Activated naive CD4-positive, alpha-beta T cell treated with anti-CD3 and anti-CD28 coated beads, Interleukin-2, amount 50 U/mL, for 24 hours (primary cell): Measurements from ENCODE around the gene LRRN2.
"Not testable (repeated sequence)": the region's sequence is repeated elsewhere in the genome, so short reads cannot be mapped to it uniquely, and the experiment has no call there.

ENCODE experiments used
- H3K27ac Mint-ChIP-seq: one replicate; pipeline ENCODE4 v1.8.0; 2021; ENCODE audit warnings: mild to moderate bottlenecking, mixed read lengths
- H3K27me3 Mint-ChIP-seq: one replicate; pipeline ENCODE4 v1.8.0; 2021; ENCODE audit warnings: mixed read lengths
- H3K36me3 Mint-ChIP-seq: one replicate; pipeline ENCODE4 v1.8.0; 2021; ENCODE audit warnings: mixed read lengths
- H3K4me1 Mint-ChIP-seq: one replicate; pipeline ENCODE4 v1.8.0; 2021; ENCODE audit warnings: mixed read lengths
- H3K4me3 Mint-ChIP-seq: one replicate; pipeline ENCODE4 v1.8.0; 2021; ENCODE audit warnings: mild to moderate bottlenecking, mixed read lengths
- H3K9me3 Mint-ChIP-seq: one replicate; pipeline ENCODE4 v1.8.0; 2021; ENCODE audit warnings: mixed read lengths

Gene LRRN2

DNA sequence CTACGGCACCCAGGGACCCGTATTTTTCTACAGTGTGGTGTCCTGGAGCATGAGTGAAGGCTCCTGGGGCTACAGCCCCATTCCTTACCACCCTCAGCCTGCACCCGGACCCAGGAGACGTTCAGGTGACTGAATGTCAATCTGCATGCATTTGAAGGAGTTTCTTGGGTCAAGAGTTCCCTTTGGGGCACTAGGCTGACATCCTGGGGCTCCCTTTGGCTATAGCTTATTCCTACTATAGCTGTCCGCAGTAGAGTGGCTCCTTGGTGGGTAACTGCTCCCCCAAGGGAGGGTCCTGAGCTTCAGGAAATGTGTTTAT lies 19.9 kb upstream of the LRRN2 start:
- Mint-ChIP-seq H3K9me3 (no peaks in the 10 kb centered on the region), H3K27ac (no peak overlapping the region), H3K27me3 (no peaks in the 10 kb centered on the region), H3K4me1 (peaks cover 24% of the 10 kb centered on the region), H3K4me3 (no peak overlapping the region), H3K36me3 (no peaks in the 10 kb centered on the region)

DNA sequence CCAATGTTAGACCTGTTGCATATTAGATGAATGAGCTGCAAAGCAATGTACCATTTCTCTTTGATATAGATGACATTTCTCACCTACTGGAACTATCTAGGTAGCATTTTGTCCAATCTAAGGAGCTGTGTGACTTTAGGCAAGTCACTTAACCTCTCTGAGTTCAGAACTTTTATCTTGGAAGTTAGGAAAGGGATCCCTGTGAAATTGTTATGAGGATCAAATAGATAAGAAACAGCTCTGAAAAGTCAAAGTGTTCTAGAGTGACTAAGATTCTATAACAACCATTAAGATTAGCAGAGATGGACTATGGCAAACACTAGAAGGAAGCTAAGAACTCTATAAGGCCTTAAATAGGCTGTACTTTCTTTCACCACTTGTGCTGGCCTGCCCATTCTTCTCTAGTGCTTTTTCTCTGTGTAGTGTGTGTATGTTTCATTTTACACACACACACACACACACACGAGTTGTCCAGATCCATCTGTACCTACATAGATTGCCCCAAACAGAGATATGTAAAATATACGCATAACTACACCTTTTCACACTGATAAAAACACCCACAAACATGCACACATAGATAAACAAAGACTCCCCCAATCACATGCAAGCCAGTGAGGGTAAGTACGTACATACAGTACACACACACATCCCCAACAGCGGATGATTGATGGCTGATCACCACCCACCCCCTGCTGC lies 19.4 kb upstream of the LRRN2 start:
- H3K27ac Mint-ChIP-seq = no peak overlapping the region
- H3K4me3 Mint-ChIP-seq = no peak overlapping the region
- H3K36me3 Mint-ChIP-seq = no peaks in the 10 kb centered on the region
- no peaks in the 10 kb centered on the region for H3K27me3 Mint-ChIP-seq
- peaks cover 24% of the 10 kb centered on the region for H3K4me1 Mint-ChIP-seq
- H3K9me3 Mint-ChIP-seq = no peaks in the 10 kb centered on the region

DNA sequence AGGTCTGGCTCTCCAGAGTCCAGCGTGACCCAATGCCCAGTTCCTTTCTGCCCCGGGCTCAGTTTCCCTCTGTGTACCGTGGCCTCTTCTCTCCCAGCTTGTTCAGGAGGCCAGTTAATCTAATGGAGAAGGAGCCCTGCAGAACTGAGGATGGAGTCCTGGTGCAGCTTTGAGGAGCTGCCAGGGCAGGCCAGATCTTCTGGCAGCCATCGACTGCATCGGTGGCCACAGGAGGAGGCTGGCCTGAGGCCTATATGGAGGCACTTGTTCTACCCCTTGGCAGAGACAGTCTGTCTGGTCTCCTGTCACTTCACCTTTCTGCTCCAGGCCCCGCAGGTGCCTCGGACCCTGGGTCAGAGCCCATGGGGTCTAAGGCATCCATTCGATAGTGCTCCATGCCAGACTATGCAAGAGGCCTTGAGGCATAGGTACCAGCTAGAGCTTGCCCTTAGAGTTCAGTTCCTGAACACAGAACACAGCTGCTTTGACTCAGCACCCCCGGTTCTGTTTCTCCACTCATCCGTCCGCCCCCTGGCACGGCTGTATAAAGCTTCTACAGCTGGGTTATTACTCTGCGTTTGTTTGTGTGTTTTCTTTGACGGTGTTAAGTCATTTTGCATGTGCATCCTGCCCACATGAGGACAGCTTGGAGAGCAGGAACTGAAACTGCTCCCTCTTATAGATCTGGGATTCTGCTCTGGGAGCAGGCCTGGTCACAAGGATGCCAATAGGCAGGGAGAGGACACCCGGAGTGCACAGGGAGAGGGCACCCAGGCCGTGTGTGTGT lies 18.5 kb upstream of the LRRN2 start:
- peaks cover 24% of the 10 kb centered on the region for H3K4me1 Mint-ChIP-seq
- H3K36me3 Mint-ChIP-seq = no peaks in the 10 kb centered on the region
- H3K4me3 Mint-ChIP-seq = no peak overlapping the region
- no peak overlapping the region for H3K27ac Mint-ChIP-seq
- no peaks in the 10 kb centered on the region for H3K9me3 Mint-ChIP-seq
- H3K27me3 Mint-ChIP-seq = no peaks in the 10 kb centered on the region

DNA sequence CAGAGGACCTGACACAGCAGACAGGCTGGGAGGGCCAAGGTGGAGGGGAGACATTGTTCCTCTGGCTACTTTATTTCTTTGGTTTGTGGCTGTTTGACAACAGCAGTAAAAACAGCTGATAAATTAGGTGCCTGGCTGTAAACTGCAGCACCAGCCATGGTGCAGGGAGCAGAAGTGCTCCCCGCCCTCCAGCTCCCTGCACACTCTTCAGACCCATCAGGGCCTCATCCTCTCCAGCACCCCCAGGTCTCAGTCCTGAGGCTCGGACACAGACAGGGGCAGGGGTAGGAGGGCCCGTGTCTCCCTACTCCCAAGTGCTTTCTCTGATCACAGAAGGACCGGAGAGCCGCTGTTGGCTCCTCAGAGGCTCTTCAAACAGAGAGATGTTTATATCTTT lies 17.7 kb upstream of the LRRN2 start:
- H3K4me3 Mint-ChIP-seq = no peak overlapping the region

DNA sequence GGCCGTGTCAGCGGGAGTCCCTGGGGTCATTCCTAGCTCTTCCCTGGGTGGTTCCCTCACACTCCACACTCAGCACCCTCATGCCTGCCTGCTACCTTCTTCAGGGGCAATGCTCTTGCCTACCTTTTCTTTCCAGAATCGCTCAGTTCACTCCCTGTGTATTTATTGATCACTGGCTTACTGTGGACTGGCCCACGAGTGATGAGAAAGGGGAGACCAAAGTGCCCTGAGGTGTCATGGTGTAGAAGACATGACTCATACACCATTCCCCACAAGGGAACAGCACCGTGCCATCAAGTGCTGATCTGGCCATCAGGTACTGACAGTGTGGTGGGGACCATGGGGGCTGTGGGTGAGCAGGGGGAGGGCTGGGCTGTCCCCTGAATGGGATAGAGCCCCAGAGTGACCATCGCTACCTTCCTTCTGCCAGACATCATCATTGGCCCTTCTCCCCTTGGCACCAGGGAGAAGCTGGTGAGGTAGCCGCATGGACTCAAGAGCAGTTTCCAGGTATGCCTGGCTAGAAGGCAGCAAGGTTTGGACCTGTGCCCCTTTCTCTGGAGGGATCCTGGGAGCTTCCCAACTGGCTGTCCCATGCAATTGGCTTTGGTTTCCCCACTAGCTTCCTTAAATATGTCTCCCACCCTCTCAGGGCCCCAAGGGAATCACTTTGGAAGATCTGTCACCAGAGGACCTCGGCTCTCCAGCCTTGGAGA lies 17.2 kb upstream of the LRRN2 start:
- Mint-ChIP-seq H3K27ac (no peak overlapping the region), H3K27me3 (no peaks in the 10 kb centered on the region), H3K4me3 (no peak overlapping the region), H3K9me3 (no peaks in the 10 kb centered on the region), H3K36me3 (no peaks in the 10 kb centered on the region), H3K4me1 (peaks cover 21% of the 10 kb centered on the region)

More for the DNA sequence above, 17.7 kb upstream of the LRRN2 start:
- Mint-ChIP-seq H3K27me3 (no peaks in the 10 kb centered on the region), H3K4me1 (peaks cover 24% of the 10 kb centered on the region), H3K36me3 (no peaks in the 10 kb centered on the region), H3K9me3 (no peaks in the 10 kb centered on the region), H3K27ac (no peak overlapping the region)

DNA sequence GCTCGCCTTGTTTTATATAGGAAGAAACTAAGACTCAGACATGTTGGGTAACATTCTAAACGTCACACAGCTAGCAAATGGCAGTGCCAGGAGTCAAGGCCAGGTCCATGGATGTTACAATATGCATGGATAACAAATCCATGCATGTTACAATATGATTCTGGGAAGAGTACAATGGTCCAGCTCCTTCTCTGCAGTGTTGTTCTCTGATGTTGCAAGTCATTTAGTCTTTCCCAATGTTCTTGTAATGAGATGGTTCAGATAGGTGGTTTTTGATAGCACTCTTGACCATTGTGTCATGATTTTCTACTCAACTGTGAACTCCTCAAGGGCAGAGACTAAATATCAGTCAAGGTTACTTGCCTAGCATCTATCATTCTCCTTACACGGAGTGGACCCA lies 15.7 kb upstream of the LRRN2 start:
- Mint-ChIP-seq H3K9me3 (no peaks in the 10 kb centered on the region), H3K27ac (no peak overlapping the region), H3K4me3 (no peak overlapping the region), H3K36me3 (no peaks in the 10 kb centered on the region), H3K4me1 (peaks cover 7% of the 10 kb centered on the region), H3K27me3 (no peaks in the 10 kb centered on the region)

DNA sequence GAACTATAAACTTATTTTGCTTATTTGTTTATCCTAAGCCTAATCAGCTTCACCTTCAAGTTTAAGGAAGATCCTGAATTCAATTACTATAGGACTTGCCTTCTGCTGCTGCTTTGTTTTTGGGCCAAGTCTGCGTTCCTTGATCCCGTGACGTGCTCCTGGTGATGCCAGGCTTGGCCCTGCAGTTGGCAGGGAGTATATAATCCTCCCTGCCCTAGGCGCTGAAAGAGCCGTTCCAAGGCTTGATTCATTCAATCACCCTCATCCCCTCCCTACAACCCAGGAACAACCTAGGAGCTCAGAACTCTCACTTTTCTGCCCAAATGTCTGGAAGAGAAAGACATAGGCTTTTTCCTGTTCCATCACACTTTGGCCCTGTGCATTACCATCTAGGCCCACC lies 12.4 kb upstream of the LRRN2 start:
- Mint-ChIP-seq H3K36me3 (no peaks in the 10 kb centered on the region), H3K27ac (no peak overlapping the region), H3K4me3 (no peak overlapping the region), H3K9me3 (no peaks in the 10 kb centered on the region), H3K27me3 (no peaks in the 10 kb centered on the region), H3K4me1 (no peaks in the 10 kb centered on the region)

DNA sequence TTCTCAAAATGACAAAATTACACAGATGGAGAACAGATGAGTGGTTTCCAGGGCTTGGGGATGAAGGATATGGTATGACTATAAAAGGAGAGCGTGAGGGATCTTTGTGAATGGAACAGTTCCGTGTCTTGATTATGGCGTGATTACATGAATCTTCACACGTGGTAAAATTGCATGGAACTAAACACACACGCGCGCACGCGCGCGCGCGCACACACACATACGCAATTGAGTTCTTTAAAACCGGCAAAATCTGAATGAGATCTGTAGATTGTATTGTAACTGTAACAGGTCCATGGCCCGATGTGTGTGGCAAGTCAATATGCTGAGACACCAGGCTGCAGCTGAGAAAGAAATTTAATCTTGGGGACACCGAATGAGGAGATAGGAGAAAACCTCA lies 11.1 kb upstream of the LRRN2 start:
- Mint-ChIP-seq H3K4me1 (no peaks in the 10 kb centered on the region), H3K9me3 (no peaks in the 10 kb centered on the region), H3K27ac (no peak overlapping the region)

DNA sequence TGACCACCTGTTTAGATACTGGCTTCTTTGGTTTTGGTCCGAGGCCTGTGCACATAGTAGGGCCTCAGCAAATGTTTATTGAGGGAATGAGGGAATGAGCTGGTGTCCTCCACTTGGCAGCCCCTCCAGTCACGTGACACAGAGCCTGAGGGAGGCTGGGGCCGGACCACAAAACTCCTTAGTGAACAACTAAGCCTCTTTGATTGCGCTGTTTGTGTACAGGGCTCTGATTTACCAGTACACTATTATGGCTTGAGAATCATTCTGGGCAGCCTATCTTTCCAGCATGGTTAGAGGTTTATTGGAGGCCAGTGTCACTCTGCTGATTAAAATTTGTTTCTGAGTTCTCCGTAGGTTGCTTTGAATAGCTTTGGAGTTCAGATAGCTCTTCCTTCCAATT lies 10.2 kb upstream of the LRRN2 start:
- Mint-ChIP-seq H3K27ac (no peak overlapping the region), H3K4me3 (no peak overlapping the region), H3K36me3 (no peaks in the 10 kb centered on the region), H3K9me3 (no peaks in the 10 kb centered on the region), H3K27me3 (no peaks in the 10 kb centered on the region), H3K4me1 (no peaks in the 10 kb centered on the region)

More for the DNA sequence above, 11.1 kb upstream of the LRRN2 start:
- Mint-ChIP-seq H3K4me3 (no peak overlapping the region), H3K36me3 (no peaks in the 10 kb centered on the region), H3K27me3 (no peaks in the 10 kb centered on the region)

DNA sequence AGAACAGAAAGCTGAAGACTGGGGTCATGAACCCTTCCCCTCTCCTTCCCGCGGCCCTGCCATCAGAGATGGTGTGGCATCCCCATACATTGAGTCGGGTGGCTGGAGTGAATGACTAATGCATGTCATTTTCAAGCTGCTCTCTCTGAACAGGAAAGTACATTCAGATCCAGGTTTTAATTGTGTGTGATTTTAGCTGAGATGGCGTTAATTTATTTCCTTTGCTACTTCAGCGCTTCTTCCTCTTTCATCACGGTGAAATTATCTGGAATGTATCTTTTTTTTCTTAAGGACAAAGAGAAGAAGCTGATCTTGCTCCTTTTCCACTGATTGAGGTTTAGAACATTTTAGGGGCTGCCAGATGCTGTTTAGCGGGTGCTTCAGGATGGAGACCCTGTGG lies 8.6 kb upstream of the LRRN2 start:
- Mint-ChIP-seq H3K36me3 (no peaks in the 10 kb centered on the region), H3K27me3 (no peaks in the 10 kb centered on the region), H3K4me1 (no peaks in the 10 kb centered on the region), H3K27ac (no peak overlapping the region), H3K9me3 (no peaks in the 10 kb centered on the region), H3K4me3 (no peak overlapping the region)

DNA sequence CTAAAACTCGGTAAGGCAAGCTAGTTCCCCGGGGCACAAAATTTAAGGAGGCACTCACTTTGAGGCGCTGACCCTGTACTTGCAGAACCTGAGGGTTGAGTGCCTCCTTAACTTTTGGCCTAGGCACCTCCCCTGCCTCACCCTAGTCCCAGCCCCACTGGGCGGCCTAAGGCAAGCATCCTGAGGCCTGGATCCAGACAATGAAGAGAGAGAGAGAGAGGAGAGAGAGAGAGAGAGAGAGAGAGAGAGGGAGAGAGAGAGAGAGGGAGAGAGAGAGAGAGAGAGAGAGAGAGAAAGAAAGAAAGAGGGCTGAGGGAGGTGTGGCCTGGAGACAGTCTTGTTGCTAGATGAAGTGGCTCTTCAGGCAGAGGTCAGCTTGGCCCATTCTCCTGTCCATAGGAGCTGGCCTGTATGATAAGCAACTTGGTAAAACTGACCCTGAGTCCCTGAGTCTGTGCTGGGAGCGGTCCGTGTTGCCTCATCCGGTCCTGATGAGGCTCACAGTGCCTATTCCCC lies 7.4 kb upstream of the LRRN2 start:
- H3K9me3 Mint-ChIP-seq = no peaks in the 10 kb centered on the region
- no peaks in the 10 kb centered on the region for H3K27me3 Mint-ChIP-seq
- no peaks in the 10 kb centered on the region for H3K36me3 Mint-ChIP-seq
- H3K4me3 Mint-ChIP-seq = no peak overlapping the region
- H3K4me1 Mint-ChIP-seq = no peaks in the 10 kb centered on the region
- no peak overlapping the region for H3K27ac Mint-ChIP-seq

DNA sequence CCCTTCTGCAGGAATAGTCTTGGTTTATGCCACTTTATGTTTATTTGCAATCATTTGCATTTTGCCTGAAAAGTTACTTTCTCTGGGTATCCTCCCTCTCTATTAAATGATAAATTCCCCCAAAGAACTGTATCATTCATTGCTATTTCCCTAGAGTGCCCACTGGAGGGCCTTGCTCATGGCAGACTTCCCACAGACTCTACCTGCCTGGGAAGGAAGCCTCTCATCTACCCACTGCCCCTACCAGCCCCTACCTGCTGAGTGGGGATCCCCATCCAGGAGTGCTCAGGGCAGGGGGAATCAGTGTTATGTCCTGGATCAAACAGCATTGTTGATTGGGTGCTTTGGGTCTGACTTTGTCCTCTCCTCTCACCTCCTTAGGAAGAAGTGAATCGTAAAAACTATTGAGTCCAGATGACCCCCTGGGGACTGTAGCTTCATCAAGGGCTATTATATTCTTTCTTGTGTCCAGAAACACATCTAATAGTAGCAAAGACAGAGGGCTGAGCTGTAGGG lies 6.8 kb upstream of the LRRN2 start:
- no peaks in the 10 kb centered on the region for H3K36me3 Mint-ChIP-seq
- no peaks in the 10 kb centered on the region for H3K9me3 Mint-ChIP-seq
- H3K27me3 Mint-ChIP-seq = no peaks in the 10 kb centered on the region
- no peaks in the 10 kb centered on the region for H3K4me1 Mint-ChIP-seq
- no peak overlapping the region for H3K27ac Mint-ChIP-seq
- H3K4me3 Mint-ChIP-seq = no peak overlapping the region

DNA sequence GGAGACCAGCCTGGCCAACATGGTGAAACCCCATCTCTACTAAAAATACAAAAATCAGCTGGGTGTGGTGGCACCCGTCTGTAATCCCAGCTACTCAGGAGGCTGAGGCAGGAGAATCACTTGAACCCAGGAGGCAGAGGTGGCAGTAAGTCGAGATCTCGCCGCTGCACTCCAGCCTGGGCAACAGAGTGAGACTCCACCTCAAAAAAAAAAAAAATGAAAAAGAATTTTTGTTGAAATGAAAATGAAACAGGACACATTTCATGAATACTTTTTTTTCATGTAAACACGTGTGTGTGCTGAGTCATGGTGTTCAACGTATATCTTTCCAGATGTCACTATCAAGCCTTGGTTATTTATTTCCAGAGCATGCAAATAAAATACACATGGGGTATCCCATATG lies 5.8 kb upstream of the LRRN2 start:
- not testable (repeated sequence) for H3K27me3 Mint-ChIP-seq, H3K4me3 Mint-ChIP-seq, H3K27ac Mint-ChIP-seq, H3K36me3 Mint-ChIP-seq, H3K4me1 Mint-ChIP-seq, H3K9me3 Mint-ChIP-seq

DNA sequence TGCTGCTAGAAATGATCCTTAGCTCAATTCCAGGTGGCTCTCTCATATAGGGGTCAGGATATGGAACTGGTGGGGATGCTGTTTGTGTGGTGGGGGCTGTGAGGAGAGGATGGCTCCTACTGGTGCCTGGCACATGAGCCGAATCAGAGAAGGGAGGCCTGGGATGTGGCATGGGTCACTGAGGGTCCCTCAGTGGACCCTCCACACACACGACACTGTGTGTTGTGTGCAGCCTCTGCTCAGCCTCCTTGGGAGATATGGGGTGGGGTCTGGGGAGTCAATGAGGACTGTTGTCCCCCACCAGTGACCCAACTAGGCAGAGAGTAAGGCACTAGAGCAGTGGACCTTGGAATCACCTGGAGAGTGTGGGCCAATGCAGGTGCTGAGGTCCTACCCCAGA lies 3.2 kb upstream of the LRRN2 start:
- H3K4me1 Mint-ChIP-seq = peaks cover 10% of the 10 kb centered on the region
- peaks cover 15% of the 10 kb centered on the region for H3K27me3 Mint-ChIP-seq
- no peak overlapping the region for H3K4me3 Mint-ChIP-seq
- H3K27ac Mint-ChIP-seq = no peak overlapping the region
- no peaks in the 10 kb centered on the region for H3K9me3 Mint-ChIP-seq
- H3K36me3 Mint-ChIP-seq = no peaks in the 10 kb centered on the region

DNA sequence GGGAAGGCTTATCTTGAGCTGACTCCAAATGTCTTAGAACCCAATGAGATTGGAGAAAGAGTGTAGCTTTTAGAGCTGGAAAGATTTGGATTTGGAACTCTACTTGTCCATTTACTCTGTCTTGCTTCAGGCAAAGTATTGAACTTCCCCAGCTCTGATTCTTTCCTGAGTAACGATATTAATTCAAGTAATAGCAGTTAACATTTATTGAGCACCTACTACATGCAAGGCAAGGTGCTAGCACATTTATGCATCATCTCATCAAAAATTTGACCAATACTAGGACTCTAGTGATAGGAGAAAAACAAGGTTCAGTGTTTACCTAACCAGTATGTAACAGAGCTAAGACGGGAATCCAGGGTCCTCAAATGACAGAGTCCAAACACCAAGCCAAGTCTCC lies 2.5 kb upstream of the LRRN2 start:
- Mint-ChIP-seq H3K36me3 (no peaks in the 10 kb centered on the region), H3K27ac (no peak overlapping the region), H3K9me3 (no peaks in the 10 kb centered on the region), H3K4me1 (peaks cover 10% of the 10 kb centered on the region), H3K27me3 (peaks cover 17% of the 10 kb centered on the region), H3K4me3 (no peak overlapping the region)
